ENCODE data around the gene COL9A3. TPM values are rescaled to one million over a fixed set of nuclear protein-coding genes. Genes with fewer than 3 reads are reported as not detected.

COL9A3 gene
- total RNA-seq, 1 donor from 2014 or later: 8.9 TPM

GRCh38 chr20:62840244-62841197 is 23.7 kb downstream of the COL9A3 start:
- Mint-ChIP-seq H3K4me3 (ENCODE audit: unreplicated experiment) (no peak overlapping the region), H3K9me3 (ENCODE audit: low read depth) (no peaks in the 10 kb centered on the region), H3K36me3 (ENCODE audit: low read depth) (peaks cover 2% of the 10 kb centered on the region), H3K27me3 (ENCODE audit: low read depth) (no peaks in the 10 kb centered on the region), H3K4me1 (ENCODE audit: low read depth) (peaks cover 2% of the 10 kb centered on the region), H3K27ac (ENCODE audit: unreplicated experiment) (no peak overlapping the region)
- DNase-seq (ENCODE audit: low spot score): peak; percentile 82
- TF ChIP-seq CTCF (IDR thresholded peaks at IDR 0.05): no peak

- Mint-ChIP-seq H3K36me3 (ENCODE audit: low read depth) (peaks cover 8% of the 10 kb centered on the region), H3K4me1 (ENCODE audit: low read depth) (peaks cover 2% of the 10 kb centered on the region), H3K27ac (ENCODE audit: unreplicated experiment) (no peak overlapping the region), H3K27me3 (ENCODE audit: low read depth) (no peaks in the 10 kb centered on the region), H3K9me3 (ENCODE audit: low read depth) (no peaks in the 10 kb centered on the region), H3K4me3 (ENCODE audit: unreplicated experiment) (no peak overlapping the region)
- no peak for TF ChIP-seq CTCF (IDR thresholded peaks at IDR 0.05)
- no peak for DNase-seq (ENCODE audit: low spot score)
These were observed 24.9 kb downstream of the COL9A3 start for GRCh38 chr20:62841705-62842212.

GRCh38 chr20:62843656-62844055 is 26.8 kb downstream of the COL9A3 start:
- H3K27ac Mint-ChIP-seq (ENCODE audit: unreplicated experiment): no peak overlapping the region
- no peaks in the 10 kb centered on the region for H3K27me3 Mint-ChIP-seq (ENCODE audit: low read depth)
- peaks cover 11% of the 10 kb centered on the region for H3K36me3 Mint-ChIP-seq (ENCODE audit: low read depth)
- no peaks in the 10 kb centered on the region for H3K9me3 Mint-ChIP-seq (ENCODE audit: low read depth)
- no peak overlapping the region for H3K4me3 Mint-ChIP-seq (ENCODE audit: unreplicated experiment)
- DNase-seq (ENCODE audit: low spot score): no peak
- H3K4me1 Mint-ChIP-seq (ENCODE audit: low read depth): peaks cover 7% of the 10 kb centered on the region
- TF ChIP-seq CTCF (IDR thresholded peaks at IDR 0.05): no peak

GRCh38 chr20:62844182-62844581 is 27.3 kb downstream of the COL9A3 start:
- Mint-ChIP-seq H3K27me3 (ENCODE audit: low read depth) (no peaks in the 10 kb centered on the region), H3K27ac (ENCODE audit: unreplicated experiment) (no peak overlapping the region), H3K4me1 (ENCODE audit: low read depth) (peaks cover 7% of the 10 kb centered on the region), H3K9me3 (ENCODE audit: low read depth) (no peaks in the 10 kb centered on the region), H3K4me3 (ENCODE audit: unreplicated experiment) (no peak overlapping the region), H3K36me3 (ENCODE audit: low read depth) (peaks cover 11% of the 10 kb centered on the region)
- no peak for DNase-seq (ENCODE audit: low spot score)
- TF ChIP-seq CTCF (IDR thresholded peaks at IDR 0.05): no peak

GRCh38 chr20:62845416-62846160 is 28.7 kb downstream of the COL9A3 start:
- DNase-seq (ENCODE audit: low spot score): no peak
- peaks cover 7% of the 10 kb centered on the region for H3K4me1 Mint-ChIP-seq (ENCODE audit: low read depth)
- no peak for TF ChIP-seq CTCF (IDR thresholded peaks at IDR 0.05)
- no peak overlapping the region for H3K27ac Mint-ChIP-seq (ENCODE audit: unreplicated experiment)
- H3K4me3 Mint-ChIP-seq (ENCODE audit: unreplicated experiment): no peak overlapping the region
- no peaks in the 10 kb centered on the region for H3K27me3 Mint-ChIP-seq (ENCODE audit: low read depth)
- no peaks in the 10 kb centered on the region for H3K9me3 Mint-ChIP-seq (ENCODE audit: low read depth)
- peaks cover 17% of the 10 kb centered on the region for H3K36me3 Mint-ChIP-seq (ENCODE audit: low read depth)

Measured in chondrocyte (in vitro differentiated cells).